GM21367 (cell line): ENCODE data around the gene ATP11C.
"Not testable (repeated sequence)": the region's sequence is repeated elsewhere in the genome, so short reads cannot be mapped to it uniquely, and the experiment has no call there.

Source experiments
- ATAC-seq: cut with Tn5 transposase; IDR thresholded peaks from one replicate; pipeline ENCODE4 v1.9.1; 2021; ENCODE audit not compliant: unreplicated experiment

The ATP11C gene

DNA sequence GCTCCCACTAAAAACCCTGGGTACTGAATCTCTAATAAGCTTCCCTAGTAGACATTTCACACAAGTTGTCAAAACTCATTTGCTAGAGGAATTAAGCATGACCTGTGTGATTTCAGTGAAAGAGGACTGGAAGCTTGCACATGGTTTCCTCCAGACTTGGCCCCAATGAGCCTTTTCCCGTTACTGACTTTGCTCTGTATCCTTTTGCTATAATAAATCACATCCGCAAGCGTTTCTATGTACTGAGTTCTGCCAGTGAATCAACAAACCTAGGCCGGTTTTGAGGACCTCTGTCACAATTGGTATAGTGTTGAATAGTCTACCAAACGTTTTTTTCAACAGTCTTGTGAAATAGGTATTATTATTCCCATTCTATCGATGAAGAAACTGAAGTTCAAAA, 8.2 kb downstream of the ATP11C start:
- no peak for ATAC-seq

DNA sequence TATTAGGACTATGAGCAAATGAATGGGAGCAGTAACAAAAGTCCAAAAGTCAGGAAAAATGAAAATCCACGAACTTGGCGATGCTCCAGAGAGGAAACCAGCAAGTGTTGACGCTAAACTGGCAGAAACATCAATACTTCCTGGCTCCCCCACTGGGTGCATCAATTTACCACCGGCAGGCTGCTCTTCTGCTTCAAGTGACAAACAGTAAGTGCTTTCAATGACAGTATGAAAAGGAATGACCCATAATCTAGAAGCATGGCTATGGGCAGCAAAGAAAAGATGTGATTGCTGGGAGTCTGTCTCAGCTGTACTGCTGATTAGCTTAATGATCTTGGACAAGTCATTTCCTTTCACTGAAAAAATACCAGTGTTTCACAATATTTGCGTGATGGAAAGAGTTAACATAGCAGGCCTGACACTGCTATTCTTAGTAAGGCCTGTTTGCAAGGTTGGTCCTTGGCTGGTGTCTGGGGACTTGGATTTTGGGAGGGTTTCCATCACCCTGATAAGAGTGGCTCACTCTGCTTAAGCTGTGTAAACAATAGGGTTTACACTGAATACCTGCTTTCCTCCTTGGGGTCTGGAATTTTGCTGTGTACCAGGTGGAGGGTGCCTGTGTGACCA, 8.7 kb downstream of the ATP11C start:
- ATAC-seq: no peak

DNA sequence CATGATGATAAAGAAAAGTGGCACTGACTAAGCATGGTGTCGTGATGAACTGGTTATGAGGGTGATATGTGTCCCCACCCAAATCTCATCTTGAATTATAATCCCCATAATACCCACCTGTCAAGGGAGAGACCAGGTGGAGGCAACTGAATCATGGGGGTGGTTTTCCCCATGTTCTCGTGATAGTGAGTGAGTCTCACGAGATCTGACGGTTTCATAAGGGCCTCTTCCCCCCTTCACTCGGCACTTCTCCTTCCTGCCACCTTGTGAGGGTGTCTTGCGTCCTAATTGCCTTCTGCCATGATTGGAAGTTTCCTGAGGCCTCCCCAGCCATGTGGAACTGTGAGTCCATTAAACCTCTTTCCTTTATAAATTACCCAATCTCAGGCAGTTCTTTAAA, 11.7 kb downstream of the ATP11C start:
- not testable (repeated sequence) for ATAC-seq

GRCh38 chrX:139920316-139920715, 12.5 kb downstream of the ATP11C start:
- ATAC-seq: no peak

DNA sequence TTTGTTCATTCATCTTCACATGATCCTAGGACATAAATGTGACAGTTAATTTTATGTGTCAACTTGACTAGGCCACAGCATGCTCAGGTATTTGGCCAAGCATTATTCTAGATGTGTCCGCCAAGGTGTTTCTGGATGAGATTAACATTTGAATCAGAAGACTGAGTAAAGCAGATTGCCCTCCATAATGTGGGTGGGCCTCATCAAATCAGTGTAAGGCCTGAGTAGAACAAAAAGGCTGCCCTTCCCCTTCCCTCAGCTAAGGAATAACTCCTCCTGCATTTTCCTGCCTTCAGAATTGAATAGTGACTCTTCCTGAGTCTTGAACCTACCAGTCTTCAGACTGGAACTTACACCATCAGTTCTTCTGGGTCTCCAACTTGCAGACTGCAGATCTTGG, 18.4 kb downstream of the ATP11C start:
- no peak for ATAC-seq

DNA sequence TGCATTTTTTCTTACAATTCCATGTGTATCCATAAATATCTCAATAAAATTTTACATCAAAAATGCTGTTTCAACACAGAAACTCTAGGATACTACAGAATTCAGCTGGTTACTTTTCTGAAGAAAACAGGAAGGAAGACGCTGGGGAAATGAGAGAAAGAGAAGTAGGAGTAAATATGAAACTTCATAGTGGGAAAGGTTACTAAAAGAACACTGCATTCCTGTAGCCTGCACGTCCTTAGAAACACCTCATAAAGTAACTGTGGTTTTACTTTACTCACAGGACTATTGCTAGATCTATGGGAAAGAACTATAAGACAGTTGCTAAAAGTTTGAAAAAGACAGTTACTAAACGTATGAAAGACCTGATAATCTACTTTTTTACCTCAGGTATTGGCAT, 23.1 kb downstream of the ATP11C start:
- ATAC-seq: peak; percentile 46

DNA sequence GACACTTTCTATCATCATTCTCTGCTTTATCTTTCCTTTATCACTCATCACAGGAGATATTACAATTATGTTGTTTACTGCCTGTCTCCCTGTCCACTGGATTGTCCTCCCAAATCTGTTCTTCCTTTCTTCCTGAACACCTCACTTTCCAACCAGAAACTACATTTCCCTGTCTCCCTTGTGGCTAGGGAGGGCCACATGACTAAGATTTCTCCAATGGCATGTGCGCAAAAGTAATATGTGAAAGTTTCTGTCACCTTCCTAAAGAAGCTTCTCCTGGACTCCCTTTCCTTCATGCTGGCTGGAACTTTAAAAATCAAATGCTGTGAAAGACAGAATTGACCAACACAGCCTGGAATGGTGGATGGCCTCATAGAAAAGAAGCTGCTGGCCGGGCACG, 25.8 kb downstream of the ATP11C start:
- ATAC-seq: no peak

GRCh38 chrX:139905743-139906142, 27.1 kb downstream of the ATP11C start:
- ATAC-seq: no peak

GRCh38 chrX:139905051-139905450, 27.8 kb downstream of the ATP11C start:
- ATAC-seq: no peak

- ATAC-seq: no peak
Observed at GRCh38 chrX:139903210-139903609, 29.6 kb downstream of the ATP11C start.

- ATAC-seq: no peak
Observed at GRCh38 chrX:139902559-139902958, 30.3 kb downstream of the ATP11C start.

DNA sequence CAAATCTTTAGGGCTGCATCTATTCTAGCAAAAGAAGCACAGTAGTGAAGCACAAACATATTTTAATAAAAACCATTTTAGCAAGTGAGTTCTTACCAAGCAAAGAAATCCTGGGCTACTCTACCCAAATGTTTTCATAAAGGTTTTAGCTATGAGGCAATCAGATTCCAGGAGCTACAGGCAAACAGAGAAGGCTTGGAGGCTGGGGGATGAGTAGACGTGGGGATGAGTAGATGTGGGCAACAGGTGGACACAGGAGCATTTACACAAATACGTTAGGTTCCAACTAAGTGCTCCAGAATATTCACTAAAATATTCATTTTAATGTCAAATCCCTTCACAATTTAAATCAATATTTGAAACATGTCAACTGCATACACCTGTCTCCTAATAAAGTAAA, 34.5 kb downstream of the ATP11C start:
- ATAC-seq: no peak

GRCh38 chrX:139892512-139892911, 40.3 kb downstream of the ATP11C start:
- ATAC-seq: no peak

- no peak for ATAC-seq
Observed at GRCh38 chrX:139890991-139891700, 41.7 kb downstream of the ATP11C start.

GRCh38 chrX:139889760-139890159, 43.1 kb downstream of the ATP11C start:
- no peak for ATAC-seq

DNA sequence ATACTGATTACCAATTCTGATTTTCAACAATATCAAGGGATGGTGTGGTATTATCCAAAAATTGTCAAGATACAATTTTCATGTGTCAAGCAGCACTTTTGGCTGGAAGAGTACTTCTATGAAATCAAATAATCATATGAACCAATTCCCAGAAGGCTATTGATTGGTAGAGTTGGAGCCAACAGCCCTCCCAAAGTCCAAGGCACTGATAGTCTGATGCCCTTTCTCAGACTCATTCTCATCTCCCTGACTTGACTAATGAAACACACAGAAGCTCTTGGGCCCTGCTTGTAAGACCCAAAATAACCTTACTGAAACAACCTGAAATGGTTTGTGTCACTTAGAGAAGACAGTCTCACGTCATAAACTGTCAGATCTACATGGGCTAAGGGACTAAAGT, 48.9 kb downstream of the ATP11C start:
- no peak for ATAC-seq

DNA sequence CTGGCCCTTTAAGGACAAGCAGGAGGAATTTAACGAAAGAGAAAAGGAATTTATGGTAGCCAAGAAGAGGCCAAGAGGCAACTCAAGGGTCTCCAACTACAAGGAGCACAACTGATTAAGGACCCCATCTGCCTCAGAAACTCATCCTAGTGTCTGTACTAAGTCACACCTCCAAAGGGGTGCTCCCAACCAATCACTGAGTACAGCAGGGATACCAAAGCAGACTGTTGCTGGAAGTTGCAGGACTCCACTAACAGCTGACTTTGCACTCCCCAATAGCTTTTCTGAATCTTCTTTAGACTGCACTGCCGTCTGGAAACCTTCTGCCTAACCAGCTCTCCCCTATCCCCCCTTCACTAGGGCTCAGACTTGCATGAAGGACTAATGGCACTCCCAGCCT, 50.6 kb downstream of the ATP11C start:
- no peak for ATAC-seq

- ATAC-seq: no peak
Observed at GRCh38 chrX:139881572-139881971, 51.3 kb downstream of the ATP11C start.

- ATAC-seq: no peak
Observed at GRCh38 chrX:139881130-139881529, 51.7 kb downstream of the ATP11C start.

DNA sequence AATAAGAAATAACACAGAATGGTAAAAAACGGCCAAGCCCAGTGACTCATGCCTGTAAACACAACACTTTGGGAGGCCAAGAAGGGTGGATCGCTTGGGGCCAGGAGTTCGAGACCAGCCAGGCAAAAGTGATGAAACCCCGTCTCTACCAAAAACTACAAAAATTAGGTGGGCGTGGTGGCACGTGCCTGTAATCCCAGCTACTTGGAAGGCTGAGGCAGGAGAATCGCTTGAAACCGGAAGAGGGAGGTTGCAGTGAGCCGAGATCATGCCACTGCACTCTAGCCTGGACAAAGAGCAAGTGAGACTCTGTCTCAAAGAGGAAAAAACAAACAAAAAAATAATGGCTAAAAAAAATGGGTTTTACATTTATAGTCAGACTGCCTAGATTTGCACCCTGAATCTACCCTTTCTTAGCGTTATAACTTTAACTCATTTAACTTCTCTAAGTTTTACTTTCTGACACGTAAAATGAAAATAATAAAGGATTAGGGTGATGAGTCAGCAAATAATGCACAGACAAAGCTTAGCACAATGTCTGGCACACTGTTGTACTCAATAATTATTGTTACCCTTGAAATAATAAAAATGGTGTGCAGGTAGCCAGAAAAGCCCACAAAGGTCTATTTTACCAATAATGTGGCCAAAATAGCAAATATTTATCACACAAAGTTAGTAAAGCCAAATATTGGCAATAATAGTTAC, 55.0 kb downstream of the ATP11C start:
- ATAC-seq: no peak

DNA sequence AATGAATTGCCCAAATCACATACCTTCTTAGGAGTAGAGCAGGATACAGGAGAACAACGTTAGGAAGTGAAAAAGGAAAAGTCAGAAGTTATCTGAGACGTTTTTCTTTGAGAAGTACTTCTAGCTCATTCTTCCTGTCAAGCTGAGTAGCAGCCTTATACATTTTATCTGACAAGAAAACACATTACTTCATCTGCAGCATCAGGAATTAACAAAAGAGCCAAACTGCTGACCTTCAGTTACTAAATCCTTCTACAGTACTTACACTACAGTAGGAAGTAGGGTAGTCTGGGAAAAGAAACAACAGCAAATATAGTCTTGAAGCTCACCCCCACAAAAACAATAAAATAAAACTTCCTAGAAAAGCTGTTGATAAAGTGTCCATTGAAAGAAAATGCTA, 57.0 kb downstream of the ATP11C start:
- no peak for ATAC-seq

- ATAC-seq: no peak
Observed at GRCh38 chrX:139869796-139870195, 63.1 kb downstream of the ATP11C start.
